Thyroid gland (tissue), 4 donors: ENCODE measurements around the gene CDC14B.

ENCODE experiments used
- POLR2A ChIP-seq, 2 donors: fragments of 450-650 bp; IDR thresholded peaks; one replicate each; pipeline ENCODE4 v1.6.1; 2017; ENCODE audit warnings: antibody characterized with exemption in 2 of 2, mild to moderate bottlenecking in 2 of 2, moderate library complexity in 1 of 2
- TF ChIP-seq, protein P1 (sequence below), 6 experiments: fragments of 200-600 bp in 3 of 6; fragments of 450-650 bp in 3 of 6; sonication (generic) in 3 of 6; IDR thresholded peaks; one replicate each; pipeline ENCODE4 v1.5.1; 2016 to 2019; ENCODE audit warnings: antibody characterized with exemption in 6 of 6, mild to moderate bottlenecking in 2 of 6, inconsistent platforms in 1 of 6, moderate library complexity in 1 of 6

DNA sequence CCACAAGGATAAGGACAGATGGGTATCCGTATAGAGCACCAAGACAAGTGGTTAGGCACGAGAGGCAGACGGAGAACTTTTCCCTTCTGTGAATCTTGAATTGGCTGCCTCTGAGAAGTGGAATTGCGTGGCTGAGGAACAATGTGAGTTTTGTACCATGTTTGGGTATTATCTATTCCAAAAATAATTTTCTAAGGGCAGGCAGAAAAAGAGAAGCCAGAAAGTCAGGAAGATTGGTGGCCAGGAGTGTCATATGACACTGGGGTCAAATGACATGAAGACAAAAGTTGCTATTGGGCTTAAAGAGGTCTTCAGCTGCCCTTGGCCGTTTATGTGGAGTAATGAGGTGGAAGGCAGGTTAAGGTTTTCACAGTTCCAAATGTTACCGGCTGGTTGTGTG lies 155.2 kb downstream of the CDC14B start:
- TF ChIP-seq, protein P1, sequence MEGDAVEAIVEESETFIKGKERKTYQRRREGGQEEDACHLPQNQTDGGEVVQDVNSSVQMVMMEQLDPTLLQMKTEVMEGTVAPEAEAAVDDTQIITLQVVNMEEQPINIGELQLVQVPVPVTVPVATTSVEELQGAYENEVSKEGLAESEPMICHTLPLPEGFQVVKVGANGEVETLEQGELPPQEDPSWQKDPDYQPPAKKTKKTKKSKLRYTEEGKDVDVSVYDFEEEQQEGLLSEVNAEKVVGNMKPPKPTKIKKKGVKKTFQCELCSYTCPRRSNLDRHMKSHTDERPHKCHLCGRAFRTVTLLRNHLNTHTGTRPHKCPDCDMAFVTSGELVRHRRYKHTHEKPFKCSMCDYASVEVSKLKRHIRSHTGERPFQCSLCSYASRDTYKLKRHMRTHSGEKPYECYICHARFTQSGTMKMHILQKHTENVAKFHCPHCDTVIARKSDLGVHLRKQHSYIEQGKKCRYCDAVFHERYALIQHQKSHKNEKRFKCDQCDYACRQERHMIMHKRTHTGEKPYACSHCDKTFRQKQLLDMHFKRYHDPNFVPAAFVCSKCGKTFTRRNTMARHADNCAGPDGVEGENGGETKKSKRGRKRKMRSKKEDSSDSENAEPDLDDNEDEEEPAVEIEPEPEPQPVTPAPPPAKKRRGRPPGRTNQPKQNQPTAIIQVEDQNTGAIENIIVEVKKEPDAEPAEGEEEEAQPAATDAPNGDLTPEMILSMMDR (IDR thresholded peaks at IDR 0.05) = no peak
- no peak for TF ChIP-seq POLR2A (IDR thresholded peaks at IDR 0.05)
